H9 (cell line): ENCODE measurements around the gene IGF1. TPM values are rescaled to one million over a fixed set of nuclear protein-coding genes. Genes with fewer than 3 reads are reported as not detected.

Source experiments
- DNase-seq: peaks from one replicate; pipeline ENCODE4 v3.0.0-alpha.2; 2017
- H2AFZ ChIP-seq: one replicate; pipeline ENCODE4 v1.6.1; 2013; ENCODE audit warnings: mild to moderate bottlenecking, low read length, control low read depth, moderate library complexity
- H2AK5ac ChIP-seq: 2 replicates; pipeline ENCODE4 v1.6.1; 2013; ENCODE audit warnings: low read length, control low read depth, mixed read lengths; ENCODE audit not compliant: insufficient read length
- H2BK120ac ChIP-seq: one replicate; pipeline ENCODE4 v1.6.1; 2013; ENCODE audit warnings: low read depth, mild to moderate bottlenecking, low read length, control low read depth, inconsistent platforms; ENCODE audit not compliant: poor library complexity, severe bottlenecking
- H2BK12ac ChIP-seq: 2 replicates; pipeline ENCODE4 v1.6.1; 2013; ENCODE audit warnings: low read length, control low read depth, mixed read lengths, low read depth; ENCODE audit not compliant: insufficient read length
- H2BK15ac ChIP-seq: 2 replicates; pipeline ENCODE4 v1.6.1; 2013; ENCODE audit warnings: low read depth, low read length, control low read depth
- H2BK20ac ChIP-seq: one replicate; pipeline ENCODE4 v1.6.1; 2013; ENCODE audit warnings: low read depth, mild to moderate bottlenecking, low read length, control low read depth, inconsistent platforms; ENCODE audit not compliant: poor library complexity, severe bottlenecking
- H2BK5ac ChIP-seq: 2 replicates; pipeline ENCODE4 v1.6.1; 2013; ENCODE audit warnings: low read length, control low read depth, mixed read lengths; ENCODE audit not compliant: insufficient read length
- H3K14ac ChIP-seq: 2 replicates; pipeline ENCODE4 v1.6.1; 2013; ENCODE audit warnings: low read length, control low read depth; ENCODE audit not compliant: insufficient read depth
- H3K18ac ChIP-seq: 2 replicates; pipeline ENCODE4 v1.6.1; 2013; ENCODE audit warnings: low read depth, mild to moderate bottlenecking, mixed read lengths, low read length, control low read depth; ENCODE audit not compliant: insufficient read length
- H3K23ac ChIP-seq: 2 replicates; pipeline ENCODE4 v1.6.1; 2013; ENCODE audit warnings: low read length, control low read depth, mixed read lengths, low read depth; ENCODE audit not compliant: insufficient read length
- H3K23me2 ChIP-seq: 2 replicates; pipeline ENCODE4 v1.6.1; 2013; ENCODE audit warnings: low read depth, mild to moderate bottlenecking, mixed read lengths, low read length, control low read depth; ENCODE audit not compliant: insufficient read length, poor library complexity, severe bottlenecking
- H3K27ac ChIP-seq: 2 replicates; pipeline ENCODE4 v1.5.1; 2013; ENCODE audit warnings: low read length, control low read depth, mixed read lengths, low read depth; ENCODE audit not compliant: insufficient read length
- H3K27me3 ChIP-seq: 2 replicates; pipeline ENCODE4 v1.6.1; 2013; ENCODE audit warnings: low read length, control low read depth, inconsistent platforms; ENCODE audit not compliant: insufficient read depth
- H3K4ac ChIP-seq: 2 replicates; pipeline ENCODE4 v1.6.1; 2013; ENCODE audit warnings: low read depth, mild to moderate bottlenecking, control low read depth, inconsistent platforms, low read length, moderate library complexity
- H3K4me1 ChIP-seq: 2 replicates; pipeline ENCODE4 v1.6.1; 2013; ENCODE audit warnings: low read length, control low read depth, inconsistent platforms; ENCODE audit not compliant: insufficient read depth
- H3K4me2 ChIP-seq: 2 replicates; pipeline ENCODE4 v1.6.1; 2013; ENCODE audit warnings: low read length, control low read depth, mixed read lengths; ENCODE audit not compliant: insufficient read length, insufficient read depth
- H3K56ac ChIP-seq: 2 replicates; pipeline ENCODE4 v1.6.1; 2013; ENCODE audit warnings: low read depth, mild to moderate bottlenecking, mixed read lengths, low read length, control low read depth; ENCODE audit not compliant: insufficient read length
- H3K79me1 ChIP-seq: 2 replicates; pipeline ENCODE4 v1.6.1; 2013; ENCODE audit warnings: low read depth, mild to moderate bottlenecking, moderate library complexity, low read length, control low read depth, inconsistent platforms; ENCODE audit not compliant: insufficient read depth, poor library complexity, severe bottlenecking
- H3K79me2 ChIP-seq: 2 replicates; pipeline ENCODE4 v1.6.1; 2013; ENCODE audit warnings: low read length, control low read depth, inconsistent platforms; ENCODE audit not compliant: insufficient read depth
- H3K9ac ChIP-seq: 2 replicates; pipeline ENCODE4 v1.6.1; 2013; ENCODE audit warnings: low read length, control low read depth, mixed read lengths; ENCODE audit not compliant: insufficient read length; ENCODE audit errors: extremely low read depth
- H3K9me3 ChIP-seq: one replicate; pipeline ENCODE4 v1.6.1; 2013; ENCODE audit warnings: low read depth, low read length, inconsistent platforms; ENCODE audit not compliant: control insufficient read depth
- H3T11ph ChIP-seq: one replicate; pipeline ENCODE4 v1.6.1; 2013; ENCODE audit warnings: mild to moderate bottlenecking, low read length, control low read depth, inconsistent platforms
- H4K20me1 ChIP-seq: one replicate; pipeline ENCODE4 v1.6.1; 2013; ENCODE audit not compliant: control insufficient read depth, insufficient read length, insufficient read depth
- H4K5ac ChIP-seq: 2 replicates; pipeline ENCODE4 v1.6.1; 2013; ENCODE audit warnings: low read depth, mild to moderate bottlenecking, mixed read lengths, low read length, control low read depth; ENCODE audit not compliant: insufficient read length
- H4K8ac ChIP-seq: replicated peaks from 2 replicates; pipeline ENCODE4 v1.6.1; 2013; ENCODE audit warnings: low read length, control low read depth, mixed read lengths, low read depth; ENCODE audit not compliant: insufficient read length
- H4K91ac ChIP-seq: 2 replicates; pipeline ENCODE4 v1.6.1; 2013; ENCODE audit warnings: low read depth, mild to moderate bottlenecking, moderate library complexity, mixed read lengths, low read length, control low read depth; ENCODE audit not compliant: insufficient read length
- H3K27ac Mint-ChIP-seq, 3 experiments: 2 replicates in 2 of 3; 3 replicates in 1 of 3; pipeline ENCODE4 v1.8.0; 2020 to 2021; ENCODE audit warnings: mixed read lengths in 3 of 3, mild to moderate bottlenecking in 1 of 3, moderate library complexity in 1 of 3
- H3K27me3 Mint-ChIP-seq: 2 replicates; pipeline ENCODE4 v1.8.0; 2021; ENCODE audit warnings: low read depth, mild to moderate bottlenecking, moderate library complexity, mixed read lengths
- H3K36me3 Mint-ChIP-seq, 3 experiments: 2 replicates in 2 of 3; 3 replicates in 1 of 3; pipeline ENCODE4 v1.8.0; 2020 to 2021; ENCODE audit warnings: low read depth in 3 of 3, mixed read lengths in 3 of 3; ENCODE audit not compliant: insufficient read depth in 1 of 3
- H3K4me1 Mint-ChIP-seq, 2 experiments: 2 replicates each; pipeline ENCODE4 v1.8.0; 2020; ENCODE audit warnings: mixed read lengths in 2 of 2
- H3K4me3 Mint-ChIP-seq, 2 experiments: 2 replicates in 1 of 2; 3 replicates in 1 of 2; pipeline ENCODE4 v1.8.0; 2020 to 2021; ENCODE audit warnings: mild to moderate bottlenecking in 2 of 2, mixed read lengths in 2 of 2, moderate library complexity in 1 of 2
- H3K9me3 Mint-ChIP-seq, 2 experiments: 2 replicates in 1 of 2; 3 replicates in 1 of 2; pipeline ENCODE4 v1.8.0; 2020; ENCODE audit warnings: mild to moderate bottlenecking in 2 of 2, mixed read lengths in 2 of 2, moderate library complexity in 1 of 2
- WGBS: extraction: QIAGEN DNeasy Blood & Tissue Kit; methylation state at CpG from one replicate; pipeline ENCODE4 v1.1.7; 2013; ENCODE audit warnings: missing lambda C conversion rate, low lambda C conversion rate, mixed read lengths; ENCODE audit not compliant: insufficient read length; ENCODE audit errors: extremely low coverage; 5-methylcytosine and 5-hydroxymethylcytosine counted together
- total RNA-seq: library from RNA; stranded (reverse); gene quantifications from 2 replicates; pipeline ENCODE4 v1.2.1, GENCODE V29; 2021
- TF ChIP-seq, protein P1 (sequence below): fragments of 200-600 bp; sonication (generic); conservative IDR thresholded peaks from 3 replicates; pipeline ENCODE4 v1.8.0; 2021; ENCODE audit warnings: antibody characterized with exemption, mild to moderate bottlenecking

Gene IGF1
- total RNA-seq, 1 experiment from 2014 or later = not detected

DNA sequence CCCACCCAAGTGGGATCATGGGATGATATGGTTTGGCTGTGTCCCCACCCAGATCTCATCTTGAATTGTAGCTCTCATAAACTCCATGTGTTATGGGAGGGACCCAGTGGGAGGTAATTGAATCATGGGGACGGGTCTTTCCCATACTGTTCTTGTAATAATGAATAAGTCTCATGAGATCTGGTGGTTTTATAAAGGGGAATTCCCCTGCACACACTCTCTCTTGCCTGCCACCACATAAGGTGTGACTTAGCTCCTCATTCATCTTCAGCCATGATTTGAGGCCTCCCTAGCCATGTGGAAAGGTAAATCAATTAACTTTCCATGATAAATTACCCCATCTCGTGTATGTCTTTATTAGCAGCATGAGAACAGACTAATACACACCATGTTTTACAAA is 109.2 kb downstream of the IGF1 start:
- no peak overlapping the region for H2BK12ac ChIP-seq
- Mint-ChIP-seq H3K27ac (no peak overlapping the region), H3K36me3 (peaks cover 0 to 6% (median 0%) of the 10 kb centered on the region in 3 experiments; a peak in 2 of 7 replicates), H3K9me3 (peaks cover 24 to 28% of the 10 kb centered on the region in 2 experiments; a peak in 4 of 5 replicates), H3K4me1 (no peaks in the 10 kb centered on the region), H3K4me3 (no peak overlapping the region), H3K27me3 (no peaks in the 10 kb centered on the region)
- TF ChIP-seq, protein P1, sequence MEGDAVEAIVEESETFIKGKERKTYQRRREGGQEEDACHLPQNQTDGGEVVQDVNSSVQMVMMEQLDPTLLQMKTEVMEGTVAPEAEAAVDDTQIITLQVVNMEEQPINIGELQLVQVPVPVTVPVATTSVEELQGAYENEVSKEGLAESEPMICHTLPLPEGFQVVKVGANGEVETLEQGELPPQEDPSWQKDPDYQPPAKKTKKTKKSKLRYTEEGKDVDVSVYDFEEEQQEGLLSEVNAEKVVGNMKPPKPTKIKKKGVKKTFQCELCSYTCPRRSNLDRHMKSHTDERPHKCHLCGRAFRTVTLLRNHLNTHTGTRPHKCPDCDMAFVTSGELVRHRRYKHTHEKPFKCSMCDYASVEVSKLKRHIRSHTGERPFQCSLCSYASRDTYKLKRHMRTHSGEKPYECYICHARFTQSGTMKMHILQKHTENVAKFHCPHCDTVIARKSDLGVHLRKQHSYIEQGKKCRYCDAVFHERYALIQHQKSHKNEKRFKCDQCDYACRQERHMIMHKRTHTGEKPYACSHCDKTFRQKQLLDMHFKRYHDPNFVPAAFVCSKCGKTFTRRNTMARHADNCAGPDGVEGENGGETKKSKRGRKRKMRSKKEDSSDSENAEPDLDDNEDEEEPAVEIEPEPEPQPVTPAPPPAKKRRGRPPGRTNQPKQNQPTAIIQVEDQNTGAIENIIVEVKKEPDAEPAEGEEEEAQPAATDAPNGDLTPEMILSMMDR = no peak
- no peaks in the 10 kb centered on the region for H3K4me1 ChIP-seq
- no peak overlapping the region for H4K5ac ChIP-seq
- H2BK120ac ChIP-seq = no peak overlapping the region
- H2AFZ ChIP-seq = no peak overlapping the region
- H3K4me2 ChIP-seq = no peak overlapping the region
- no peaks in the 10 kb centered on the region for H3K9me3 ChIP-seq
- H3K56ac ChIP-seq = no peak overlapping the region
- no peak for DNase-seq
- H3K9ac ChIP-seq = no peak overlapping the region
- no peak overlapping the region for H4K91ac ChIP-seq
- H3T11ph ChIP-seq = no peak overlapping the region
- no peak overlapping the region for H3K23ac ChIP-seq
- H3K23me2 ChIP-seq = no peaks in the 10 kb centered on the region
- no peak overlapping the region for H3K27ac ChIP-seq
- H3K79me1 ChIP-seq = no peaks in the 10 kb centered on the region
- no peak overlapping the region for H2BK20ac ChIP-seq
- H3K4ac ChIP-seq = no peak overlapping the region
- H4K20me1 ChIP-seq = no peaks in the 10 kb centered on the region
- no peaks in the 10 kb centered on the region for H3K79me2 ChIP-seq
- H2BK5ac ChIP-seq = no peak overlapping the region
- H4K8ac ChIP-seq = no peak overlapping the region
- no peak overlapping the region for H2BK15ac ChIP-seq
- H2AK5ac ChIP-seq = no peak overlapping the region
- no peaks in the 10 kb centered on the region for H3K27me3 ChIP-seq
- WGBS = no CpG with 5 or more reads among the region's 2 CpGs
- H3K14ac ChIP-seq = no peak overlapping the region
- H3K18ac ChIP-seq = no peak overlapping the region
